Measurements from ENCODE around the gene SCLY. TPM values are rescaled to one million over a fixed set of nuclear protein-coding genes. Genes with fewer than 3 reads are reported as not detected.

The SCLY gene
- total and polyA plus RNA-seq, 2 donors (not counting 1 experiment from before 2014, with no cell fraction given), result 5.3 to 16.5 TPM

DNA sequence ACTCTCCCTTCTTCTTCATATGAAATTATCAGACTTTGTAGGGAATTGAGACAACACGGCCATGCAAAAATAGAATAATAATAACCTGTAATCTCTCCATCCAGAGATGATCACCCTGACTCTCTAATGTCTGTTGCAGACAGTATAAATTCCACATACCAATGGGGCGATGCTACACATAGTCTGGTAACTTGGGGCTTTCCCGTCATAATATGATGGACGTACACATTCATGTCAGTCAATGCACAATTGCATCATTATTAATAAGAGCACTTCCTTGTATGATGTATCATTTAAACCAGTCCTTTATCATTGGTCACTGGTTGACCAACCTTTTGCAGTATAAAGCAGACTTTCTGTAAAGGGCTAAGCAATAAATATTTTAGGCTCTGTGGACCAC lies 39.5 kb upstream of the SCLY start:
- Histone ChIP-seq H3K9me3 (ENCODE audit: control insufficient read depth, insufficient read depth, low read depth, low read length) (no peaks in the 10 kb centered on the region), H2AFZ (ENCODE audit: low read length) (no peak overlapping the region), H3K4me3 (replicated peaks in 1 of 4; ENCODE audit: control extremely low read depth in 1 of 4, insufficient read depth in 1 of 4, low read depth in 3 of 4, low read length in 4 of 4) (no peak overlapping the region), H3K9ac (ENCODE audit: insufficient read depth, low read length) (no peak overlapping the region), H3K79me2 (ENCODE audit: control insufficient read depth, insufficient read depth, low read length) (no peaks in the 10 kb centered on the region), H3K4me2 (ENCODE audit: extremely low read depth, insufficient read depth, low read length) (no peak overlapping the region), H3K36me3 (ENCODE audit: control insufficient read depth, insufficient read depth, low read length) (peaks cover 2% of the 10 kb centered on the region), H4K20me1 (ENCODE audit: control insufficient read depth, extremely low read depth, insufficient read depth, low read length) (no peaks in the 10 kb centered on the region), H3K27me3 (ENCODE audit: control insufficient read depth, insufficient read depth, low read length) (no peaks in the 10 kb centered on the region), H3K4me1 (ENCODE audit: control insufficient read depth, extremely low read depth, insufficient read depth, low read length) (no peaks in the 10 kb centered on the region), H3K27ac (ENCODE audit: insufficient read depth, low read length) (no peak overlapping the region)
- DNase-seq (ENCODE audit: low read depth in 2 of 2), result peak in 1 of 2 donors; percentile 20
- TF ChIP-seq, protein P1, sequence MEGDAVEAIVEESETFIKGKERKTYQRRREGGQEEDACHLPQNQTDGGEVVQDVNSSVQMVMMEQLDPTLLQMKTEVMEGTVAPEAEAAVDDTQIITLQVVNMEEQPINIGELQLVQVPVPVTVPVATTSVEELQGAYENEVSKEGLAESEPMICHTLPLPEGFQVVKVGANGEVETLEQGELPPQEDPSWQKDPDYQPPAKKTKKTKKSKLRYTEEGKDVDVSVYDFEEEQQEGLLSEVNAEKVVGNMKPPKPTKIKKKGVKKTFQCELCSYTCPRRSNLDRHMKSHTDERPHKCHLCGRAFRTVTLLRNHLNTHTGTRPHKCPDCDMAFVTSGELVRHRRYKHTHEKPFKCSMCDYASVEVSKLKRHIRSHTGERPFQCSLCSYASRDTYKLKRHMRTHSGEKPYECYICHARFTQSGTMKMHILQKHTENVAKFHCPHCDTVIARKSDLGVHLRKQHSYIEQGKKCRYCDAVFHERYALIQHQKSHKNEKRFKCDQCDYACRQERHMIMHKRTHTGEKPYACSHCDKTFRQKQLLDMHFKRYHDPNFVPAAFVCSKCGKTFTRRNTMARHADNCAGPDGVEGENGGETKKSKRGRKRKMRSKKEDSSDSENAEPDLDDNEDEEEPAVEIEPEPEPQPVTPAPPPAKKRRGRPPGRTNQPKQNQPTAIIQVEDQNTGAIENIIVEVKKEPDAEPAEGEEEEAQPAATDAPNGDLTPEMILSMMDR (conservative IDR thresholded peaks at IDR 0.05 in 1 of 2, IDR thresholded peaks at IDR 0.05 in 1 of 2; ENCODE audit: low read depth in 1 of 2, low read length in 2 of 2), result no peak
- TF ChIP-seq EZH2 (IDR thresholded peaks at IDR 0.05; ENCODE audit: low read length, missing control alignments), result no peak

DNA sequence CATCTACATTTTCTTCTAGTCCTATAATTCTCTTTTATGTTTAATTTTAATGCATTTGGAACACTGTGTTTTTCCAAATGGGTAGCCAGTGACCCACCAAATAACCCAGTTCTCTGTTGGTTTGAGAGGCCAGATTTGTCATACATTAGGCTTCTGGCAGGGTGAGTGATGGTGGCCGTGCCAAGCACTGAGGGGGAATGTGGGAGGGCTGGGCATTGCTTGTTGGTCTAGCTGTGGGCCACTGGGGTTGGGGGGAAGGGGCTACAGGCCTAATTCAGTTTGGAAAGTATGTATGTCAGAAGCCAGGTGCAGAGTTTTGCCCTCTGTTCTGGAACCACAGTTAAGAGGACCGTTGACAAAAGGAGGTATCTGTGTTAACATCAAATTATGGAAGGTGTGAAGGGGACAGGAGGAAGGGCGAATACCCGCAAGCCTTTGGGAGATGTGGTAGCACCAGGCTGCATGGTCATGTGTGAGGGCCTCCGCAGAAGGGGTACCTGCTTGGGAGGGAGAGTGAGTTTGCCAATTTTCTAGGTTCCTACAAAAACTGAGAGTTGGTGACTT lies 38.1 kb upstream of the SCLY start:
- Histone ChIP-seq H3K9me3 (ENCODE audit: control insufficient read depth, insufficient read depth, low read depth, low read length) (no peaks in the 10 kb centered on the region), H3K79me2 (ENCODE audit: control insufficient read depth, insufficient read depth, low read length) (no peaks in the 10 kb centered on the region), H2AFZ (ENCODE audit: low read length) (no peak overlapping the region), H4K20me1 (ENCODE audit: control insufficient read depth, extremely low read depth, insufficient read depth, low read length) (no peaks in the 10 kb centered on the region), H3K4me1 (ENCODE audit: control insufficient read depth, extremely low read depth, insufficient read depth, low read length) (no peaks in the 10 kb centered on the region), H3K4me3 (replicated peaks in 1 of 4; ENCODE audit: control extremely low read depth in 1 of 4, insufficient read depth in 1 of 4, low read depth in 3 of 4, low read length in 4 of 4) (no peak overlapping the region), H3K27me3 (ENCODE audit: control insufficient read depth, insufficient read depth, low read length) (no peaks in the 10 kb centered on the region), H3K9ac (ENCODE audit: insufficient read depth, low read length) (no peak overlapping the region), H3K4me2 (ENCODE audit: extremely low read depth, insufficient read depth, low read length) (no peak overlapping the region), H3K36me3 (ENCODE audit: control insufficient read depth, insufficient read depth, low read length) (peaks cover 2% of the 10 kb centered on the region), H3K27ac (ENCODE audit: insufficient read depth, low read length) (no peak overlapping the region)
- TF ChIP-seq, protein P1 (conservative IDR thresholded peaks at IDR 0.05 in 1 of 2, IDR thresholded peaks at IDR 0.05 in 1 of 2; ENCODE audit: low read depth in 1 of 2, low read length in 2 of 2), result no peak
- TF ChIP-seq EZH2 (IDR thresholded peaks at IDR 0.05; ENCODE audit: low read length, missing control alignments), result no peak
- DNase-seq (ENCODE audit: low read depth in 2 of 2), result no peak

DNA sequence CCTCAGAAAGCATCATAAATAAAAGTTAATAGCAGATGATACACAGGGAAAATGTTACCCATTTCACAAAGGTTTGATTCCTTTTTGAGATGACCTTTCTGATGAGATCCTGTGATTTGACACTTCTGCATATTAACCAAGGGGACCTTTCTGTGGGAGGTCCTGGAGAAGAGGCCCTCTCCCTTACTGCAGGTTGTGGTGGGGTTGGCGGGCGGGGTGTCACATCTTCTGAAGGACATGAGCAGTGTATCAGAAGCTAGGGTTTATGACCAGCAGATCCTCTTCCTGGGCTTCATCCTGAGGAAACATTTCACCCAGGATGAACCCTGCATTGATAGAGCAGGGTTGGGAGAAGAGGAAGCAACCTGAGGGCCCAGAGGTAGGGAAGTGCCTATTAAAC lies 37.2 kb upstream of the SCLY start:
- H3K4me1 ChIP-seq (ENCODE audit: control insufficient read depth, extremely low read depth, insufficient read depth, low read length), result no peaks in the 10 kb centered on the region
- H4K20me1 ChIP-seq (ENCODE audit: control insufficient read depth, extremely low read depth, insufficient read depth, low read length), result no peaks in the 10 kb centered on the region
- no peak for DNase-seq (ENCODE audit: low read depth in 2 of 2)
- no peak overlapping the region for H3K27ac ChIP-seq (ENCODE audit: insufficient read depth, low read length)
- no peak overlapping the region for H2AFZ ChIP-seq (ENCODE audit: low read length)
- H3K9ac ChIP-seq (ENCODE audit: insufficient read depth, low read length), result no peak overlapping the region
- H3K36me3 ChIP-seq (ENCODE audit: control insufficient read depth, insufficient read depth, low read length), result peaks cover 2% of the 10 kb centered on the region
- H3K27me3 ChIP-seq (ENCODE audit: control insufficient read depth, insufficient read depth, low read length), result no peaks in the 10 kb centered on the region
- H3K9me3 ChIP-seq (ENCODE audit: control insufficient read depth, insufficient read depth, low read depth, low read length), result no peaks in the 10 kb centered on the region
- TF ChIP-seq, protein P1 (conservative IDR thresholded peaks at IDR 0.05 in 1 of 2, IDR thresholded peaks at IDR 0.05 in 1 of 2; ENCODE audit: low read depth in 1 of 2, low read length in 2 of 2), result no peak
- no peak for TF ChIP-seq EZH2 (IDR thresholded peaks at IDR 0.05; ENCODE audit: low read length, missing control alignments)
- H3K4me2 ChIP-seq (ENCODE audit: extremely low read depth, insufficient read depth, low read length), result no peak overlapping the region
- H3K4me3 ChIP-seq (replicated peaks in 1 of 4; ENCODE audit: control extremely low read depth in 1 of 4, insufficient read depth in 1 of 4, low read depth in 3 of 4, low read length in 4 of 4), result no peak overlapping the region
- no peaks in the 10 kb centered on the region for H3K79me2 ChIP-seq (ENCODE audit: control insufficient read depth, insufficient read depth, low read length)
